ENCODE measurements around the gene KPNA1. TPM values are rescaled to one million over a fixed set of nuclear protein-coding genes. Genes with fewer than 3 reads are reported as not detected.
A peak's percentile ranks its signal among the peaks of the same experiment; 100 is the strongest.

The KPNA1 gene
- polyA plus RNA-seq (2014; cell fraction: cytosol; rRNA removed), result 22.0 and 26.7 TPM in 2 replicates
- polyA plus RNA-seq (2014; cell fraction: nucleus; rRNA removed), result 41.8 and 46.3 TPM in 2 replicates

GRCh38 chr3:122514123-122515019 is at the start of gene KPNA1:
TSS of gene KPNA1 (minus strand) at chr3:122514939. CDS start at chr3:122496565, 18,374 bp downstream.
- DNase-seq (ENCODE audit: low spot score), result peak; percentile 89

DNA sequence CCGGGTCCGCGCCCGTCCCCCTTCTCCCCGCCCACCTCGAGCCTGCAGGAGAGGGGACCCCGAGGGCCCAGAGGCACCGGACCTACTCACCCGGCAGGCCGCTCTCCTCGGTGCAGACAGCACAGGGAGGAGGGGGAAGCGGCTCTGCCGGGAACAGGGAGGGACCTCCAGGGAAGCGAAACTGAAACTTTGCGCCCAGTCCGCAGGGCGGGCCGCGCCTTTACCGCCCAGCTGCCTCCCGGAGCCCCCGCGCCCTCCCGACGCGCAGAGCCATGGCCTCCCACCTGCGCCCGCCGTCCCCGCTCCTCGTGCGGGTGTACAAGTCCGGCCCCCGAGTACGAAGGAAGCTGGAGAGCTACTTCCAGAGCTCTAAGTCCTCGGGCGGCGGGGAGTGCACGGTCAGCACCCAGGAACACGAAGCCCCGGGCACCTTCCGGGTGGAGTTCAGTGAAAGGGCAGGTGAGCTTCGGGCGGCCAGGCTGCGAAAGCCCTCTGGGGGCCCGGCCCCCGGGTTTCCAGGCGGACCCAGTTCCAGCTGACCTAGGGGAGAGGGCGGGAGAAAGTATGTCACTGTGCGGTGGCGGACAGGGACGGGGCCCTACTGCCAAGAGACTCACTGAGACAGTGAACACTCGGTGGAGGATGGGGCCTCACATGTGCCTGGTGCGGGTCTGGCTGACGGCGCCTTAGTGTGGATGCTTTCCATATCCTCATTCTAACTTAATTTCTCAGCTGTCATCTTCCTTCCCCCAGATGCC is 49.6 kb upstream of the KPNA1 start, which contains the start of the genes DTX3L and PARP9:
Gene DTX3L (plus strand): TSS at position 184 of the 758 bp plus-strand sequence. CDS start 89 bp downstream, at position 273.
Gene PARP9 (minus strand): TSS at position 146 of the 758 bp plus-strand sequence. CDS start 4,680 bp downstream, outside the sequence.
- peak; percentile 86 for DNase-seq (ENCODE audit: low spot score)

GRCh38 chr3:122563717-122564025 is 48.9 kb upstream of the KPNA1 start:
- DNase-seq (ENCODE audit: low spot score), result peak; percentile 15

DNA sequence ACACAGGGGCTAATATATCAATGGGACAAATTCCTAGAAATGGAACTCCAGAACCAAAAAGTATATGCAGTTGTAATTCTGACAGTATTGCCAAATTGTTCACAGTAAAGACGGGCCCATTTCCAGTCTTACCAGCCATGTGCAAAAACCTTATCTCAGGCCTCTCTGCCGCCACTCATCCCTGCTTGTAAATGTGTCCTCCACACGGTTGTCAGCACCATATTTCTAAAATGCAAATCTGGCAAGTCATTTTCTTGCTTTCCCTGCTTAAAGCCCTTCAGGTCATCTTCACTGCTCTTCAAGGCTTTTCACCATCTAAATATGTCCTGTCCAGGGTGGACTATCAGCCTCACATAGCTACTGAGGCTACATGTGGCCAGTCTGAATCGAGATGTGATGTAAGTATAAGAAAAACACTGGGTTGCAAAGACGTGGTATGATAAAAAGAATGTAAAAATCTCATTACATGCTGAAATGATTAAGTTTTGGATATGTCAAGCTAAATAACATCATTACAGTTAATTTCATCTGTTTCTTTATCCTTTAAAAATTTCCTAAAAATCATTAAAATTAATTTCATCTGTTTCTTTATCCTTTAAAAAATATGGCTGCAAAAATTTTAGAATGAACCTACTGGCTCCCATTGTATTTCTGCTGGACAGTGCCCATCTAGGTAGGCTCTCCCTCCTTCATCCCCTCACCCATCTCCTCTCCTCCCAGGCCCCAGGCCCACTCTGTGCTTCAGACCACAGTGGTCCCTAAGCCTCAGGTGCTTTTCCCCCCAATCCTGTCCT is 48.4 kb upstream of the KPNA1 start:
- DNase-seq (ENCODE audit: low spot score), result no peak

DNA sequence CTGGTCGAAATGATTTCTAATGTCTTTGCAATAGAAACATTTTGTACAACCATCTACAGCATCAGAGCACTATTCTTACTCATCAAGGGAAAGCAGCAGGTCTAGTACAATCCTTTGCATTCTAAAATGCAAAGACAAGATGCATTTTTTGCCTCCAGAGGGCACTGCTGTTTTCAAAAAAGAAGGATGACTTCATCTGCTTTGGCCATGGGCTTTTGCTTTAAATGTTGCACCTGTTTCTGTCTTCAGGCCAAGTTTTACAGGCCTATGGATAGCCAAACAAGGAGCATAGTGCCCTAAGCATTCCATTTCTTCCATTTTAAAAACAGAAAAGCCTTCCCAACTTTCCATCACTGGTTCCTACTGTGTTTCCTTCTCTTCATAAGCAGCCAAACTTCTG is 45.9 kb upstream of the KPNA1 start:
- DNase-seq (ENCODE audit: low spot score), result peak; percentile 59

DNA sequence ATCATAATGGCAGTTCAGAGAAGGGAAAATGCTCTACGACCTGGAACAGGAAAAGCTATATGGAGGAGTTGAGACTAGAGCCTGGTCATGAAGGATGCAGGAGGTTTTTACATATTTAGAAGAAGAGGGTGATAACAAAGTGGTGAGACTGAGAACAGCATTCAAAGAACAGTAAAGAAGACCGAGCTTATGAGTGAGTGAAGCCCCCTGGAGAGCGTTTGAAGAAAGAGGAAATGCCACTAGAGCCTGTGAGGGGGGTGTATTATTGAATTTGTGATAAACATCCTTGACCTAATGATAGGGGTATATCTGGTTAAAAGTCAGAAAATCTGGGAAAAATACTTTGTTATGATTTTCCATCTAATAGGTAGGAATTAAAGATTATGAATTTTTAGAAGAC is 45.2 kb upstream of the KPNA1 start:
- DNase-seq (ENCODE audit: low spot score), result no peak

DNA sequence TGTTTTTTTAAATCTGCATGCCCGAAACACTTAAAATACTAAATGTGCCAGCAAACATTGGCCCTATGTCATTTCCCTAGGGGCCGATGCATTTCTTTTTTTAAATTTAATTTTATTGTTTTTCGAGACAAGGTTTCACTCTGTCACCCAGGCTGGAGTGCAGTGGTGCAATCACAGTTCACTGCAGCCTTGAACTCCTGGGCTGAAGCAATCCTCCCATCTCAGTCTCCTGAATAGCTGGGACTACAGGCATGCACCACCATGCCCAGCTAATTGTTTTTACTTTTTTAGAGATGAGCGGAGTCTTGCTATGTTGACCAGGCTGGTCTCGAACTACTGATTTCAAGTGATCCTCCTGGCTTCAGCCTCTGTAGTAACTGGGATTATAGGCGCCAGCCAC is 43.9 kb upstream of the KPNA1 start:
- no peak for DNase-seq (ENCODE audit: low spot score)

- no peak for DNase-seq (ENCODE audit: low spot score)
Measured at GRCh38 chr3:122557356-122557755, 42.6 kb upstream of the KPNA1 start.

- no peak for DNase-seq (ENCODE audit: low spot score)
Measured at GRCh38 chr3:122555275-122556071, 40.7 kb upstream of the KPNA1 start.

DNA sequence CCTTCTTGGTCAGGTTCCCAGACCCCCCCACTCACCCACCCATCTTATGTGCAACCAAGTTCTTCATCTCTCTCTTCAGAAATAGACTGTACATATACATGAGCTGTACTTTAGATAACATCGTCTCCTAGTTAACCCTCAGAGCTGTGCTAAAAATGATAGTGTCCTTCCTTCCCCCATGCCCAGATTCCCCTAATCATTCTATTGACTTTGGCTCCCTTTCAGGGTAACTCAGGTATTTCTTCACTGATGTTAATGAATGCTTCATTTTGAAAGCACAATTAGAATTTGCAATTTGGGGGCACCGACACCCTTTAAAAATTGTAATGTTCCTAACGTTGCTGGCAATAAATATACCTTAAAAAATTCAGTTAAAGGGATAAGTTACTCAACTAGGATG is 38.4 kb upstream of the KPNA1 start:
- no peak for DNase-seq (ENCODE audit: low spot score)

DNA sequence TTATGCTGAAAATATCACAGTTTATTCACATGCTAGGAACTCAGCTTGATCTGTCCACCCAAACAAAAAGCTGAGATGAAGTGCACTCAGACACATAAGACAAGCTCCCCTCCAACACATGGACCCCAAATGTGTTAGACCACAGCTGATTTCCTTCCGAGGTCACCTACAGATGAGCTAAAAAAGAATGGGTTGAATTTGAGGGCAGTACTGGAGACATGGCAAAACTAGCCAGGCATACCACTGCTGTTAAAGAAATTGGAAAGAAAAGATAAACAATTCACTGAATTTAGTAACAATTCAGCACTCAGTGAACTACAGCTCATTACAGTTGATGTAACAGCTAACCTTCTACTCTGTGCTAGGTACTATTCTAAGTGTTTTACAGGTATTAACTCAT is 33.9 kb upstream of the KPNA1 start:
- DNase-seq (ENCODE audit: low spot score), result no peak

DNA sequence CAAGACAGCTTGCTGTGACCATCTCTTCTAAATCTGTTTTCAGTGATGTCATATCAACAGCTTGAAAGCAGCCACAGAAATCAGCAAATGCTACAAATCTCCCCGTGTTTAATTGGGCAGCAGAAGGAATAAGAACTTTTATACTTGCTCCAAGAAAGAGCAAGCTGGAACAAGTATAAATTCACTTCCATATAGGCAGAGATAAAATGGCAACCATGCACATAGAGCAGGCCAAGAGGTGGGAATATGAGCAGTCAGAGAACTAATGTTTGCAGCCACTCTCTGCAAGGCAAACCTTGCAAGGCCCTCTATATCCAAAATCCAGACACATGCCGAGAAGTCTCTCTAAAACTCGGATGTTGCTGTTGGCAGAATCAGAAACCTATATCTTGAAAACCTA is 33.3 kb upstream of the KPNA1 start:
- no peak for DNase-seq (ENCODE audit: low spot score)

GRCh38 chr3:122546151-122546550 is 31.4 kb upstream of the KPNA1 start:
- no peak for DNase-seq (ENCODE audit: low spot score)

DNA sequence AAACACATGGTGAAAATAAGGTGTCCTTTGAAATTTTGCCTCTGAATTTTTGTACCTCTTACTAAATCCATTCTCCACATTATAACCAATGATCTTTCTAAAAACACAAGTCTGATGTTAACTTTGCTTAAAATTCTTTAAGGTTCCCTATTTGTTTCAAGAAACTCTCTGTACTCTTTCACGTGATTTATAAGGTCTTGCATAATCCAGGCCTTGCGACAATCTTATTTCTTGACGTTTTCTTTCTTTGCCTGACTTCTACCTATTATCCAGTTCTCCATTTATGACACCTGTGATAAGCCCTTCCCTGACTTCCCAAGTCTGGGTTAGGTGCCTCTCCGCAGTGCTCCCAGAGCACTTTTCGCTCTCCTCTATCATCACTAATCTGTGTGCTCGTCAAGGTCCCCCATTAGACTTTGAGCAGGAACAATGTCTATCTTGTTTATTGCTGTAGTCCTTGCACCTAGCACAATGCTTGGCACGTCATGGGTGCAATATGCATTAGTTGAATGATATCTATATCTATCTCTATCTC is 24.3 kb upstream of the KPNA1 start:
- DNase-seq (ENCODE audit: low spot score), result no peak

DNA sequence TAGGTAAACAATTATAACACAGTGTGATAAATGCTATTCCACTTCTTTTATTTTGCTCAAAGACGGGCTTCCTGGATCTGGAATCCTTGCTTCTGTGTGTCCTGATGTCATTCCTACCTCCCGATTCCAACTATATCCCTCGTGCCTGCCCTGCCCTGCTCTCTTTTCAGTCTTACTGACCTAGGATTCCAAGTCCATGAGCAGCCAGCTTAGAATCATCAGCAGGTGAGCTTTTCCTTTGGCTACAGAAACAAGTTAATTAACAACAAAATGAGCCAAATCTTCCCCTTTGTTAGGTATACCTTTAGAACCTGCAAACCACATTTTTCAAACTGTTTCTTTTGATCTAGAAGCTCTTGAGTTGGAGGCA is 21.9 kb upstream of the KPNA1 start:
- DNase-seq (ENCODE audit: low spot score), result no peak

GRCh38 chr3:122535964-122536631 is 21.4 kb upstream of the KPNA1 start:
- no peak for DNase-seq (ENCODE audit: low spot score)

DNA sequence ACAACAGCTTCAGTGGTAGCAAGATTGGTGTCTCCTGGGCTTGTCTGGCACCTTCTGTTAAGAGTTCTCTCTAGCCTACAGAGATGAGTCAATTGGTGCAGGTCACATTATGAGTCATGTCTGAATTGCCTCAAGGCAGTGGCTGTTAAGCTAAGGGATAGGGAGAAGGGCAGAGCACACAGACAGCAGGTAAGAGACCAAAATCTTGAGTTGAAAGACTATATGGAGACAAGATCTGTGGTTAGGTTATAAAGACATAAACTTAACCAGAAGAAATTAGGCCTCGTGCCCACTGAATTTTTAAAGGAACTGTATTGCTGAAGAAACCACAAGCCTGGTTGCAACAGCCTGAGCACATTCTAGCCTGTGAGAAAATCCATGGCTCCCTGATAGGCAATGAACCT is 19.2 kb upstream of the KPNA1 start:
- no peak for DNase-seq (ENCODE audit: low spot score)

DNA sequence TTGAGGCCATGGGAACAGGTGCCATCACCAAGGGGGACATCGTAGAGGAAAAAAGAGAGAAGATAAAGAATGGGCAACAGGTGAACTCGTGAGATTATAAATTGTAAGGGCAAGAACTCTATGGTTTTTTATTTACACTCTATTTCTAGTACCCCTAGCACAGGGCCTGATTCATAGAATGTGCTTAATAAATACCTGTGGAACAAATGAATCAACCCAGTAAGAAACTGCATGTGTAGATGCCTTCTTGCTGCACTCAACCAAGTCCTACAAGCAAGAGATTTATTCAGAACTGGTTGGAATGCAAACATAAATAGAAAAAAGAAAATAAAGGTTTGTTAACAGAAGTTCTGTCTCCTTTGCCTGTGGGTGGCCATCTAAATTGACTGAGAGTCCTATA is 18.7 kb upstream of the KPNA1 start:
- no peak for DNase-seq (ENCODE audit: low spot score)

DNA sequence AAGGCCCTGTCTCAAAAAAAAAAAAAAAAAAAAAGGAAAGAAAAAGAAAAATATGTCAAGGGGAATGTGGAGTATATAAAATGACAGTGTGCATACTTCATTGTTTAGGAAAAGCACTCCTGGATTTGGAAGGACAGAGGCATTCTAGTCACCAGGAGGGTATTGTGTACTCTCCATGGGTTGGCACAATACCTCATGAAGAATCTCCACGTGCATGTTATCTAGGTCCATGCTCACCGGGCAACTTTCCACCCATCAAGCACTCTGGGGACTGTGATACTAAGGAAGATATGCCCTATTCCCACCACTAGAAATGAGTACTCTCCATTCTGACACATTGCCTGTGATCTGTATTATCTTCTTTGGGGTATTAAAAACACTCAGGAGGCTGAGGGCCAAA is 15.4 kb upstream of the KPNA1 start:
- no peak for DNase-seq (ENCODE audit: low spot score)

- DNase-seq (ENCODE audit: low spot score), result no peak
Measured at GRCh38 chr3:122523317-122523716, 8.6 kb upstream of the KPNA1 start.
